Measurements from ENCODE around the gene AMT.

GRCh38 chr3:49416867-49417266, 5.4 kb downstream of the AMT start:
- TF ChIP-seq CTCF (optimal IDR thresholded peaks at IDR 0.05 in 1 of 3, IDR thresholded peaks at IDR 0.05 in 1 of 3, conservative IDR thresholded peaks at IDR 0.05 in 1 of 3; ENCODE audit: extremely low read depth in 1 of 3, insufficient read depth in 2 of 3, low read length in 3 of 3) (no peak), EZH2 (IDR thresholded peaks at IDR 0.05; ENCODE audit: low read length) (no peak)

Data from keratinocyte (primary cell).